ENCODE measurements around the gene ANKRD13C.
"Not testable (repeated sequence)": the region's sequence is repeated elsewhere in the genome, so short reads cannot be mapped to it uniquely, and the experiment has no call there.

ANKRD13C gene

GRCh38 chr1:70353044-70353443 is 1.5 kb downstream of the ANKRD13C start:
- DNase-seq (ENCODE audit: extremely low spot score): no peak
- CTCF ChIA-PET: no interaction called here
- POLR2A ChIA-PET: interaction anchor here (3.8 kb wide), 1 partner anchor 58 kb away, joined by 103 read pairs; the partner anchor contains the start of gene CTH
- no peak for TF ChIP-seq HDGF (IDR thresholded peaks at IDR 0.05; ENCODE audit: borderline replicate concordance)
- TF ChIP-seq LEF1 (IDR thresholded peaks at IDR 0.05; ENCODE audit: borderline replicate concordance): no peak
- no peak for TF ChIP-seq SP1 (IDR thresholded peaks at IDR 0.05)
- TF ChIP-seq L3MBTL2 (conservative IDR thresholded peaks at IDR 0.05): no peak
- no peak for TF ChIP-seq FOXK2 (IDR thresholded peaks at IDR 0.05)

DNA sequence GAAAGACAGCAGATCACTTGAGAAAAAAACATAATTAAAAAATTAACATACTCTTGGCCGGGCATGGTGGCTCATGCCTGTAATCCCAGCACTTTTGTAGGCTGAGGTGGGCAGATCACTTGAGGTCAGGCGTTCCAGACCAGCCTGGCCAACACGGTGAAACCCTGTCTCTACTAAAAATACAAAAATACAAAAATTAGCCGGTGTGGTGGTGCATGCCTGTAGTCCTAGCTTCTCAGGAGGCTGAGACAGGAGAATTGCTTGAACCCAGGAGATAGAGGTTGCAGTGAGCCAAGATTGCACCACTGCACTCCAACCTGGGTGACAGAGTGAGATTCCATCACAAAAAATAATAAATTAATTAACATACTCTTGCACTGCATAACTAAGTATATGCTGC is 4.7 kb downstream of the ANKRD13C start:
- CTCF ChIA-PET; DNase-seq (ENCODE audit: extremely low spot score): not testable (repeated sequence)
- POLR2A ChIA-PET: interaction anchor here (0.6 kb wide), 1 partner anchor 61 kb away, joined by 4 read pairs; the partner anchor contains the start of gene CTH

- no peak for DNase-seq (ENCODE audit: extremely low spot score)
- POLR2A ChIA-PET: interaction anchor here (1.9 kb wide), 1 partner anchor 63 kb away, joined by 13 read pairs; the partner anchor contains the start of gene CTH
- CTCF ChIA-PET: no interaction called here
- no peak for TF ChIP-seq TARDBP (IDR thresholded peaks at IDR 0.05)
- TF ChIP-seq ARNT (IDR thresholded peaks at IDR 0.05): no peak
- TF ChIP-seq FOXA1 (IDR thresholded peaks at IDR 0.05): no peak
- TF ChIP-seq L3MBTL2 (conservative IDR thresholded peaks at IDR 0.05): no peak
- no peak for TF ChIP-seq FOXM1 (IDR thresholded peaks at IDR 0.05; ENCODE audit: borderline replicate concordance)
- no peak for TF ChIP-seq FOXK2 (IDR thresholded peaks at IDR 0.05)
- TF ChIP-seq ZNF384 (IDR thresholded peaks at IDR 0.05): no peak
- no peak for TF ChIP-seq NFRKB (IDR thresholded peaks at IDR 0.05)
- no peak for TF ChIP-seq SP1 (IDR thresholded peaks at IDR 0.05)
- TF ChIP-seq HDGF (IDR thresholded peaks at IDR 0.05; ENCODE audit: borderline replicate concordance): no peak
- no peak for TF ChIP-seq BHLHE40 (IDR thresholded peaks at IDR 0.05; ENCODE audit: borderline replicate concordance)
- TF ChIP-seq ELF4 (IDR thresholded peaks at IDR 0.05): no peak
- no peak for TF ChIP-seq LEF1 (IDR thresholded peaks at IDR 0.05; ENCODE audit: borderline replicate concordance)
These were observed 5.9 kb downstream of the ANKRD13C start for GRCh38 chr1:70348399-70349165.

GRCh38 chr1:70339644-70340043 is 14.9 kb downstream of the ANKRD13C start:
- POLR2A ChIA-PET; DNase-seq (ENCODE audit: extremely low spot score); CTCF ChIA-PET: not testable (repeated sequence)

DNA sequence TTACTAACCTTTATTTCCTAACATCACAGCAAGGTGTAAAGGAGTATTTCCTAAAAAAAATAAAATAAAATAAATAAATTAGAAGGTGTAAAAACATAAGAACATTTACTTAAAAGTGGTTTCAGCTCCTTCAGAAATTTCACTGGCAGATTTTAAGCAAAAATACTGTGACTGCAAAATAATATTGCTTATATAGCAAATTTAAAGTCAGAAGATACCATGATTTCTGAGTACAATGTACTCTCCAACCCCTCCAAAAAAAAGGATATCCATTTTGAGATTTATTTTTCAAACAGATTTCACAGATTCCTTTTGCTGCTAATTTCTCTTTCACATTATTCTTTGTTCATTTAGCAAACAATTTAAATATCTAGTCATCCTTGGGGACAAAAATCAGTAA is 18.5 kb downstream of the ANKRD13C start:
- no peak for TF ChIP-seq SUZ12 (IDR thresholded peaks at IDR 0.05)
- TF ChIP-seq NFRKB (IDR thresholded peaks at IDR 0.05): no peak
- POLR2A ChIA-PET: interaction anchor here (1.3 kb wide), 1 partner anchor 19 kb away, joined by 4 read pairs; the partner anchor contains the start of gene ANKRD13C
- DNase-seq (ENCODE audit: extremely low spot score): no peak
- CTCF ChIA-PET: no interaction called here

- POLR2A ChIA-PET: interaction anchor here (0.7 to 1.2 kb wide), 2 partner anchors 20 to 77 kb away, joined by 3 to 4 read pairs; partner anchors contain the start of genes ANKRD13C and CTH
These were observed 20.1 kb downstream of the ANKRD13C start for GRCh38 chr1:70334436-70334835.

GRCh38 chr1:70333245-70333644 is 21.3 kb downstream of the ANKRD13C start:
- ChIA-PET POLR2A (no interaction called here), CTCF (no interaction called here)
- TF ChIP-seq, protein P1, sequence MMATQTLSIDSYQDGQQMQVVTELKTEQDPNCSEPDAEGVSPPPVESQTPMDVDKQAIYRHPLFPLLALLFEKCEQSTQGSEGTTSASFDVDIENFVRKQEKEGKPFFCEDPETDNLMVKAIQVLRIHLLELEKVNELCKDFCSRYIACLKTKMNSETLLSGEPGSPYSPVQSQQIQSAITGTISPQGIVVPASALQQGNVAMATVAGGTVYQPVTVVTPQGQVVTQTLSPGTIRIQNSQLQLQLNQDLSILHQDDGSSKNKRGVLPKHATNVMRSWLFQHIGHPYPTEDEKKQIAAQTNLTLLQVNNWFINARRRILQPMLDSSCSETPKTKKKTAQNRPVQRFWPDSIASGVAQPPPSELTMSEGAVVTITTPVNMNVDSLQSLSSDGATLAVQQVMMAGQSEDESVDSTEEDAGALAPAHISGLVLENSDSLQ (IDR thresholded peaks at IDR 0.05): 0 out of 2 replicates have a peak, but pooled peaks have one; percentile 35
- no peak for TF ChIP-seq TARDBP (IDR thresholded peaks at IDR 0.05)
- no peak for DNase-seq (ENCODE audit: extremely low spot score)

More at GRCh38 chr1:70334436-70334835, 20.1 kb downstream of the ANKRD13C start:
- no peak for DNase-seq (ENCODE audit: extremely low spot score)
- TF ChIP-seq, protein P1 (IDR thresholded peaks at IDR 0.05): no peak
- TF ChIP-seq ELF4 (IDR thresholded peaks at IDR 0.05) (no peak), BHLHE40 (IDR thresholded peaks at IDR 0.05; ENCODE audit: borderline replicate concordance) (no peak), SUZ12 (IDR thresholded peaks at IDR 0.05) (no peak), ZNF384 (IDR thresholded peaks at IDR 0.05) (no peak), LEF1 (IDR thresholded peaks at IDR 0.05; ENCODE audit: borderline replicate concordance) (no peak), CTBP1 (IDR thresholded peaks at IDR 0.05; ENCODE audit: borderline replicate concordance) (no peak), FOXK2 (IDR thresholded peaks at IDR 0.05) (no peak), NFRKB (IDR thresholded peaks at IDR 0.05) (no peak), FOXM1 (IDR thresholded peaks at IDR 0.05; ENCODE audit: borderline replicate concordance) (no peak), TARDBP (IDR thresholded peaks at IDR 0.05) (no peak)
- CTCF ChIA-PET: no interaction called here

DNA sequence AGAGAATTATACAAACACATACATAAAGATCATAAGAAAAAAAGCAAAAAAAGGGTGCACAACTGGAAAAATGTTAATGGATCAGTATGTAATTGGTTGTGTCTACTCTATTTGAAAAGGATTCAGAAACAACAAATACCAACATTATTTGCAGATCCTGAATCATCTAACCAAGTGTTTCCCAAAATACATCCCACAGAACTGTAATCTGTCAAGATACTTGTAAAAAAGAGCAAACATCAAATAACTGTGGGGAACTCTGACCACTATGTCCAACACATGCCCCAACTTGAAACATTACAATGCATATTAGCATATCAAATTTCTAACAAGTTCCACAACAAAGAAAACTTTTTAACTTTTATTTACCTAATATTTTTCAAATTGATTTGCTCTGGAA is 22.6 kb downstream of the ANKRD13C start:
- TF ChIP-seq BHLHE40 (IDR thresholded peaks at IDR 0.05; ENCODE audit: borderline replicate concordance) (no peak), FOXK2 (IDR thresholded peaks at IDR 0.05) (no peak), HDGF (IDR thresholded peaks at IDR 0.05; ENCODE audit: borderline replicate concordance) (no peak), TARDBP (IDR thresholded peaks at IDR 0.05) (no peak), FOXM1 (IDR thresholded peaks at IDR 0.05; ENCODE audit: borderline replicate concordance) (no peak), L3MBTL2 (conservative IDR thresholded peaks at IDR 0.05) (no peak), SUZ12 (IDR thresholded peaks at IDR 0.05) (no peak), LEF1 (IDR thresholded peaks at IDR 0.05; ENCODE audit: borderline replicate concordance) (no peak), SP1 (IDR thresholded peaks at IDR 0.05) (no peak), ARNT (IDR thresholded peaks at IDR 0.05) (no peak), ZNF384 (IDR thresholded peaks at IDR 0.05) (no peak; the same call in 1 of the 2 replicates), FOXA1 (IDR thresholded peaks at IDR 0.05) (no peak), CTBP1 (IDR thresholded peaks at IDR 0.05; ENCODE audit: borderline replicate concordance) (no peak), ELF4 (IDR thresholded peaks at IDR 0.05) (no peak), NFRKB (IDR thresholded peaks at IDR 0.05) (no peak)
- TF ChIP-seq, protein P1 (IDR thresholded peaks at IDR 0.05): no peak
- POLR2A ChIA-PET: no interaction called here
- CTCF ChIA-PET: no interaction called here
- no peak for DNase-seq (ENCODE audit: extremely low spot score)

All from HEK293T (cell line).